Keratinocyte (primary cell): Measurements from ENCODE around the gene MYH9. TPM values are rescaled to one million over a fixed set of nuclear protein-coding genes. Genes with fewer than 3 reads are reported as not detected.

Source experiments
- DNase-seq: peaks from one replicate; pipeline ENCODE4 v3.0.0-alpha.2; 2011; ENCODE audit warnings: low read depth, missing footprints, low spot score
- FAIRE-seq: peaks from 2 replicates; lab custom pipeline; 2011; peaks lifted over from hg19 to GRCh38; lab: Jason Lieb, UNC
- H2AFZ ChIP-seq: 2 replicates; pipeline ENCODE4 v1.6.0; 2012; ENCODE audit warnings: low read length, control low read depth, inconsistent platforms; ENCODE audit not compliant: control insufficient read depth
- H3K27ac ChIP-seq: 2 replicates; pipeline ENCODE4 v1.5.1; 2011; ENCODE audit warnings: low read length; ENCODE audit not compliant: control insufficient read depth, insufficient read depth
- H3K27me3 ChIP-seq: 3 replicates; pipeline ENCODE4 v1.6.0; 2011; ENCODE audit warnings: low read length; ENCODE audit not compliant: control insufficient read depth, insufficient read depth; ENCODE audit errors: extremely low read depth
- H3K36me3 ChIP-seq, 2 experiments: 2 replicates in 1 of 2; 3 replicates in 1 of 2; pipeline ENCODE4 v1.5.1; 2011; ENCODE audit warnings: low read length in 2 of 2, mild to moderate bottlenecking in 1 of 2; ENCODE audit not compliant: control insufficient read depth in 2 of 2, insufficient read depth in 2 of 2; ENCODE audit errors: extremely low read depth in 1 of 2
- H3K4me1 ChIP-seq: 3 replicates; pipeline ENCODE4 v1.5.1; 2011; ENCODE audit warnings: low read length; ENCODE audit not compliant: control insufficient read depth, insufficient read depth; ENCODE audit errors: extremely low read depth
- H3K4me2 ChIP-seq: 3 replicates; pipeline ENCODE4 v1.6.0; 2011; ENCODE audit warnings: low read depth, low read length; ENCODE audit not compliant: control insufficient read depth, insufficient read depth; ENCODE audit errors: extremely low read depth
- H3K4me3 ChIP-seq, 3 experiments: fragments of 200-600 bp in 1 of 3; sonication (generic) in 1 of 3; 2 replicates in 2 of 3; 3 replicates in 1 of 3; pipeline ENCODE4 v1.5.1; 2011 to 2016; ENCODE audit warnings: low read length in 3 of 3, mild to moderate bottlenecking in 3 of 3, control low read depth in 2 of 3, inconsistent platforms in 1 of 3, low read depth in 1 of 3, mixed read lengths in 1 of 3, mixed run types in 1 of 3, moderate library complexity in 1 of 3; ENCODE audit not compliant: control insufficient read depth in 2 of 3, insufficient read depth in 2 of 3; ENCODE audit errors: extremely low read depth in 1 of 3
- H3K79me2 ChIP-seq: 2 replicates; pipeline ENCODE4 v1.6.0; 2012; ENCODE audit warnings: low read length; ENCODE audit not compliant: control insufficient read depth, insufficient read depth
- H3K9ac ChIP-seq: 3 replicates; pipeline ENCODE4 v1.6.0; 2011; ENCODE audit warnings: low read length; ENCODE audit not compliant: control insufficient read depth, insufficient read depth; ENCODE audit errors: extremely low read depth
- H3K9me1 ChIP-seq: 3 replicates; pipeline ENCODE4 v1.6.0; 2011; ENCODE audit warnings: low read length; ENCODE audit not compliant: control insufficient read depth, insufficient read depth; ENCODE audit errors: extremely low read depth
- H3K9me3 ChIP-seq: 2 replicates; pipeline ENCODE4 v1.5.1; 2012; ENCODE audit warnings: low read depth, low read length; ENCODE audit not compliant: control insufficient read depth
- H4K20me1 ChIP-seq: 3 replicates; pipeline ENCODE4 v1.6.0; 2011; ENCODE audit warnings: low read length; ENCODE audit not compliant: control insufficient read depth, insufficient read depth; ENCODE audit errors: extremely low read depth
- EZH2 ChIP-seq: IDR thresholded peaks from one replicate; pipeline ENCODE4 v1.6.1; 2012; ENCODE audit warnings: inconsistent platforms, mild to moderate bottlenecking, low read length, moderate library complexity
- dilution Hi-C: fragments of 300-500 bp; cut with MboI; formaldehyde crosslinking; loops from one replicate; pipeline ENCODE4 v1.7.0; 2020; ENCODE audit warnings: low sequenced_read_pairs; ENCODE audit not compliant: extremely low pct_ligation_motif_present
- polyA plus RNA-seq, 5 experiments: library from polyadenylated mRNA; depleted of rRNA in 3 of 5; stranded (reverse) in 3 of 5; stranded (forward) in 1 of 5; unstranded in 1 of 5; fragments of >200 nt; gene quantifications; 1 replicate in 1 of 5; 2 replicates in 3 of 5; 3 replicates in 1 of 5; pipeline versions ENCODE4 v1.2.1 to v1.2.3, GENCODE V29; 2011 to 2012; ENCODE audit warnings: missing spikeins in 2 of 5, low read depth in 1 of 5, low replicate concordance in 1 of 5
- TF ChIP-seq, protein P1 (sequence below), 3 experiments: IDR thresholded peaks in 1 of 3; conservative IDR thresholded peaks in 1 of 3; optimal IDR thresholded peaks in 1 of 3; 2 replicates in 2 of 3; 3 replicates in 1 of 3; pipeline versions ENCODE3 to v1.5.1; 2011; ENCODE audit warnings: low read length in 3 of 3, mild to moderate bottlenecking in 3 of 3, moderate library complexity in 2 of 3, control low read depth in 1 of 3, inconsistent platforms in 1 of 3; ENCODE audit not compliant: insufficient read depth in 2 of 3; ENCODE audit errors: extremely low read depth in 1 of 3

The MYH9 gene
- polyA plus RNA-seq, 1 donor (not counting 4 experiments of a cell fraction or from before 2014, with no cell fraction given), result 351 TPM

DNA sequence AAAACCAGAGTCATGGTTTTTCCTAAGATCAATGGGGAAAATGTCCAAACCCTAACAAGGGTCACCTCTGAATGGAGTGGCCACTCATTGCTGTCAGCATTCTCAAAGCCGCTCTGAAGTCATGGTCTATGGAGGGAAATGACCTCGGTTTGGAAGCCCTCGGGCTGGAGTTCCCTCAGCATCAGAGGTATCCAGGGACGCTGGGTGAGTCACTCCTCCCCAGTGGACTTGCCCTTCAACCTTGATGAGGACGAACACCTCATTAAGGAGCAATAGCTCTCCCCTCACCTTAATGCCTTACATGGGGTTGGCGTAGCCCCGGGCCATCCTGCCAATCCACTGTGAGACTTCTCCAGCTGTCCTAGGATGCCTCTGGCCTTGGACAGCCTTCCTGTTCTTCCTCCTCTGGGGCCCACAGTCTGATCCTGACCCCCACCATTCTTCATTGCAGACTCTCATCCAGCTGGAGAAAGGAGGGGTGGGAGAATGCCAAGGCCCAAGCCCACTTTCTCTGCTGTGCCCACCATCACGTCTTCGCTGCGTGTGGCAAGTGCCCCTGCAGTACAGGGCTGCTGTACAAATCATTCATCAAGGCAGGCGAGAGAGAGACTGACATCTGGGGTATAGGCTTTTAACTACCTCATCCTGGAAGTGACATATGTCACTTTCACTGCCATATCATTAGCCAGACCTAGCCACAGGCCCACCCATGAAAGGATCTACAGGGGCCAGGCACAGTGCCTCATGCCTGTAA lies 25.4 kb upstream of the MYH9 start:
- FAIRE-seq (no peak), DNase-seq (no peak)
- peaks cover 22% of the 10 kb centered on the region for H3K4me1 ChIP-seq

DNA sequence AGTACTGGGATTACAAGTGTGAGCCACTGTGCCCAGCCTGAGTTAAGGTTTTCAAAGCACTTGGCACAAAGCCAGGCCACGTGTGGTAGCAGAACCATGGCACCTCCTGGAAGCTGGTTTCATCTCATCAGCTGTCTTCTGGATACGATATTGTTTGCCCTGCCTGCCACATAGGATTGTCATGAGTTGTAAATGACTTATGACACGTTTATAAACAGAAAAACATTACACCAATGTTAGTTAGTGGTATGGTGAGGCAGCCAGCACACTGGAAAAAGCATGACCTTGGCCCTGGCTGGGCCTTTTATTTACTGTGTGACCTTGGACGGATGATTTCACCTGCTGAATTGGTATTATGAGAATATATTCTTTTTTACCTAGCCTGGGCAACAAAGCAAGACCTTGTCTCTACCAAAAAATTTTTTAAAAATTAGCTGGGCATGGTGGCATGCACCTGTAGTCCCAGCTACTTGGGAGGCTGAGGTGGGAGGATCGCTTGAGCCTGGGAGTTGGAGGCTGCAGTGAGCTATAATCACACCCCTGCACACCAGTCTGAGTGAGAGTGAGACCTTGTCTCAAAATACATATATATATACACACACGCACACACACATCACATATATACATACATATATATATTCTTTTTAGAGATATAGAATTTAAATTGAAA lies 24.0 kb upstream of the MYH9 start:
- dilution Hi-C loops, result no loop called here
- Histone ChIP-seq H3K9me1 (no peaks in the 10 kb centered on the region), H4K20me1 (no peaks in the 10 kb centered on the region), H3K4me3 (no peak overlapping the region), H3K36me3 (no peaks in the 10 kb centered on the region), H3K27ac (no peak overlapping the region), H3K27me3 (no peaks in the 10 kb centered on the region), H2AFZ (no peak overlapping the region), H3K79me2 (no peaks in the 10 kb centered on the region), H3K9me3 (no peaks in the 10 kb centered on the region), H3K9ac (no peak overlapping the region), H3K4me1 (peaks cover 18% of the 10 kb centered on the region), H3K4me2 (no peak overlapping the region)
- TF ChIP-seq, protein P1, sequence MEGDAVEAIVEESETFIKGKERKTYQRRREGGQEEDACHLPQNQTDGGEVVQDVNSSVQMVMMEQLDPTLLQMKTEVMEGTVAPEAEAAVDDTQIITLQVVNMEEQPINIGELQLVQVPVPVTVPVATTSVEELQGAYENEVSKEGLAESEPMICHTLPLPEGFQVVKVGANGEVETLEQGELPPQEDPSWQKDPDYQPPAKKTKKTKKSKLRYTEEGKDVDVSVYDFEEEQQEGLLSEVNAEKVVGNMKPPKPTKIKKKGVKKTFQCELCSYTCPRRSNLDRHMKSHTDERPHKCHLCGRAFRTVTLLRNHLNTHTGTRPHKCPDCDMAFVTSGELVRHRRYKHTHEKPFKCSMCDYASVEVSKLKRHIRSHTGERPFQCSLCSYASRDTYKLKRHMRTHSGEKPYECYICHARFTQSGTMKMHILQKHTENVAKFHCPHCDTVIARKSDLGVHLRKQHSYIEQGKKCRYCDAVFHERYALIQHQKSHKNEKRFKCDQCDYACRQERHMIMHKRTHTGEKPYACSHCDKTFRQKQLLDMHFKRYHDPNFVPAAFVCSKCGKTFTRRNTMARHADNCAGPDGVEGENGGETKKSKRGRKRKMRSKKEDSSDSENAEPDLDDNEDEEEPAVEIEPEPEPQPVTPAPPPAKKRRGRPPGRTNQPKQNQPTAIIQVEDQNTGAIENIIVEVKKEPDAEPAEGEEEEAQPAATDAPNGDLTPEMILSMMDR (optimal IDR thresholded peaks at IDR 0.05 in 1 of 3, IDR thresholded peaks at IDR 0.05 in 1 of 3, conservative IDR thresholded peaks at IDR 0.05 in 1 of 3; ENCODE audit: extremely low read depth in 1 of 3, insufficient read depth in 2 of 3, low read length in 3 of 3), result no peak
- TF ChIP-seq EZH2, result no peak
- no peak for FAIRE-seq
- DNase-seq, result no peak

More for the DNA sequence above, 25.4 kb upstream of the MYH9 start:
- Histone ChIP-seq H3K9ac (no peak overlapping the region), H3K36me3 (no peaks in the 10 kb centered on the region), H3K27ac (no peak overlapping the region), H4K20me1 (no peaks in the 10 kb centered on the region), H3K9me1 (no peaks in the 10 kb centered on the region), H3K27me3 (no peaks in the 10 kb centered on the region), H3K9me3 (no peaks in the 10 kb centered on the region), H3K79me2 (no peaks in the 10 kb centered on the region), H3K4me3 (no peak overlapping the region), H2AFZ (no peak overlapping the region), H3K4me2 (no peak overlapping the region)
- TF ChIP-seq, protein P1 (optimal IDR thresholded peaks at IDR 0.05 in 1 of 3, IDR thresholded peaks at IDR 0.05 in 1 of 3, conservative IDR thresholded peaks at IDR 0.05 in 1 of 3; ENCODE audit: extremely low read depth in 1 of 3, insufficient read depth in 2 of 3, low read length in 3 of 3), result no peak
- TF ChIP-seq EZH2, result no peak
- dilution Hi-C loops, result no loop called here
